Measurements from ENCODE around the gene PPFIA4.
"Not testable (repeated sequence)": the region's sequence is repeated elsewhere in the genome, so short reads cannot be mapped to it uniquely, and the experiment has no call there.

PPFIA4 gene

DNA sequence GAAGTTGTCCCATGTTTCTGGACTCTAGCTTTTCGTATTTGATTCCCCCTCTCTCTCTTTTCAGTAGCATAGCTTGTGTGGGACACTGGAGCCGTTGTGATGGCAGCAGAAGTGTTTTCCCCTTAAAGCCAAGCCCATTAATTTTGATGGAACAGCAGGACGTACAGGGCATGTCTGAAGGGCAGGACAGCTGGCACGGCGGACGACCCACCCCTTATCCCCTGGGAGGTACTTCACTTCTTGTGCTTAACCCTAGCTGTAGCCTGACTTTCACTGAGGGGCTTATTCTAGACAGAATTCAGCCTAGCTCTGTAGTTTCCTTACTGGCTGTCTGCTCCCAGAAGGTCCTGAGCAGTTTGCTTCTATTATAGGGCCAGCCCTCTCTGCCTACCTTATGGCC, 8.6 kb upstream of the PPFIA4 start:
- DNase-seq: no peak

DNA sequence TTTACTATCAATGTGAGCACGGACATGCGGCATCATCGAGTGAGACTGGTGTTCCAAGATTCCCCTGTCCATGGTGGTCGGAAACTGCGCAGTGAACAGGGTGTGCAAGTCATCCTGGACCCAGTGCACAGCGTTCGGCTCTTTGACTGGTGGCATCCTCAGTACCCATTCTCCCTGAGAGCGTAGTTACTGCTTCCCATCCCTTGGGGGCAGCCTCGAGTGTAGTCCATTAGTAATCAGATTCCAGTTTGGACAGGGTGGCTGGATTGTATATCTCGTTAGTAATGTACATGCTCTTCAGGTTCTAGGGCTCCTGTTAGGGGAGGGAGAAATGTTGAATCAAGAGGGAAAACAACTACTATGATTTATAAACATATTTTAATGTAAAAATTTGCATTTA, 3.4 kb upstream of the PPFIA4 start:
- not testable (repeated sequence) for DNase-seq

DNA sequence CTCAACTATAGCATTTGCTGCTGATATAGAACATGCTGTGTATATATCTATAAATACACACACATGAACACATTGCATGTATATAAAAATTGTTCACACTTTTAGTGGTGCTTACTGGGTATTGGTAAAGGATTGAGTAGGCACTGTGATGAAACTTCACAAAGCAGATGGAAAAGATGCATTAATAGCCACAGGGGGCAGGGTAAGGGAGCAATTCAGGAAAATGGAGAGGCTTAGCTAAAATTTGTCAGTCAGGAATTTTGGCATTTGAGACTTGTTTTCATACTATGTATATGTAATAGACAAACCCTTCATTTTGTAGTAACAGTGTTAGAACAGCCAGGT, 633 bp upstream of the PPFIA4 start:
- DNase-seq: no peak

DNA sequence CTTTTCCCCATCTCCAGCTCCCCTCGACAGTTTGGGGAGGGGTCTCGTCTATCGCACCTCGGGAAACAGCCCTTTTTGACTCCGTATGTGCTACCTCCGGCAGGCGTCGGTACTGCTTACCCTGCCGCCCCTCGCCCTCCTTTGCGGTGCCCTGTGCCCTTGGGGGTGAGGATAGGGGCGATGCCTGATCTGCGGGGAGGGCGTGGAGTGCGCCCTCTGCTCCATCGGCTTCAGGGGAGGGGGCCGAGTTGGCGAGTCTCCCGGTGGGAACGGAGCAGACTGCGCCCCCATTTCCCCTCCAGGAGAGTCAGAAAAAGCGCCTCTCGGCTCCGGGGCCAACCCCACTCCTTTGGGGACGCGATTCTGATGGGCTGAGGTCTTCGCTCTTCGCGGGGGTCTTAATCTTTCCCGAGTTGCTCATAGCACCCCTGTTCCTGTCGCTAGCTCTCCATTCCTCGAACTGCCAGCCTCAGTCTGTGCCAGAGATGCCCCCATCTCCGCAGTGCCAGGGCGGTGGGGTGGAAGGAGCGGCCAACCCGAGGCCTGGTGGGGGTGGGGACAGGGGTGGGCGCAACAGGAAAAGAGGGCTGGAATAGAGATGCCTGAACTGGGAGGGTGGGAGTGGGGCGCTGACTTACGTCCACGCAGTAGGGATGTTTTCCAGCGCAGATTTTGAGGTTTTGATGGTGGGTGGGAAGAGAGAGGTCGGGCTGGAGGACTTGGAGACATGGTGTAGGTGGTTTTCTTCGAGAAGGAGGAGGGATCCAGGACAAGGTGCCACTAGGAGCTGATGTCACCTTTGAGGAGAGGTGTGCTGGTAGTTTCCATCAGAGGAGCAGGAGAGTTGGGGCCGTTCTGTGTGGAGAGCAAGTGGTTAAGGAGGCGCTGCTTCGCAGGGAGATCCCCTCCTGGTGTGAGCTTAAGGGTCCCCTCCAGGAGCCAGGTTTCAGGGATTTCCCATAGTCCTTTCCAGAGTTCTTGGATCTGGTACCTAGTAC, 674 bp downstream of the PPFIA4 start:
- no peak for DNase-seq

DNA sequence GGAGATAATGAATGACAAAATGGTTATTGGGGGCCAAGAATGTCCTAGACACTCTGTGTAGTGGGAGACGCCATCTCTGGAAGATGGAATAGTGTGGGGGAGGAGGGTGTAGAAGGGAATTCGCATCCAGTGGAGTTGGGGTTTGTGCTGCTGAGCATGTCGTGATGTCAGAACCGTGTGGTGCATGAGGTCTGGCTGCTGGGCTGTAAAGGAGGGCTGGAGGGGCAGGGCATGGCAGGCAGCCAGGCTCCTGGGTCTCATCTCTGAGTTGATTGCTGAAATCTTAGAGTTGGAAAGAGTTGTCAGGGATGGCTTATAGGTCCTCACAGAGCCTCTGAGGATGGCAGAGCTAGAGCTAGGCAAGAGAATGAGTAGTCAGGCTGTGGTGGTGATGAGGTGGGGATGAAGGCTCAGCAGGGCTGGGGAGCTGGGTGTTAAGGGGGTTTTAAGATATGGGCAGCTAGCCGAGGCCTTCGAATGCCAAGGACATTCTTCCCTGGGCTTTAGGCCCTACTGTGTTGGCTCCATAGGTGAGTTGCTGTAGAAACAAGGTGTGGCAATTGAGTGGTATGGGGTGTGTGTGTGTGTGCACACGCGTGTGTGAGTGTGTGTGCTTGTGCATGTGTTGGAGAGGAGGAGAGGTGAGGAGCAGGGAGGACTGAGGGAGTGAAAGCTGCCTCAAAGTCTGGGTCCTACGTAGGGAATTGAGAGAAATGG, 1.9 kb downstream of the PPFIA4 start:
- DNase-seq: no peak

DNA sequence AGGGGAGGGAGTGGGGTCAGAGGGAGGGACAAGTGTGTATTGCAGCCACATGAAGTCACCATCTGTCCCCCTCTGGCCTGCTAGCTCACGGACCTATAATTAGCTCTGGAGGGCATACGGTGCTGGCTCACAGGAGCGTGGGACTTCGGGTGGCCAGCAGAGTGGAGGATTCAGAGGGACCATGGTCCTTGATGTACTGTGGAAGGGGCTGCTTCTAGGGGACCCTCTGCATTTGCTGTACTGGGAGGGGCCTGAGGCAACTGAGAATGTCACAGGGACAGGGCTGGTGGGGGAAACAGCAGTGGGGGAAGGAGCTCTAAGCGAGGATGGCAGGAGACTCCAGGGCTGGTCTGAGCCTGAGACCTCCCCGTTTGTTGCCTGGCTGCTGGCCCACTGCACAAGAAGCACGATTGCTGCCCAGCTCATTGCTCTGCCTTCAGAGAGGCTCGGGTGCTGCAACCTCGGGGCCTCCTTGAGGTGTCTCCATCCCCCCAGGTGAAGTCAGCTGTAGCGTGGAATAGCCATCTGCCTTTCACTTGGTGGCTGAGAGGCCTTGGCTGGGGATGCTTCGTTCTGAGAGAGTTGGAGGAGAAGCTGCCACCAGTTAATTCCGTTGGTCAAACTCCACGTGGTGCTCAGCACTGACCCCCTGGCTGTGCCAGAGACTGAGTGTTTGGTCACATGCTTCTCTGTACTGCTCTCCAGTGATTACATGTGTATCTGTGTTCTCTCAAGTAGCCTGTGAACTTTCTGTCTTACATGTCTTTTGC, 2.7 kb downstream of the PPFIA4 start:
- DNase-seq: no peak

DNA sequence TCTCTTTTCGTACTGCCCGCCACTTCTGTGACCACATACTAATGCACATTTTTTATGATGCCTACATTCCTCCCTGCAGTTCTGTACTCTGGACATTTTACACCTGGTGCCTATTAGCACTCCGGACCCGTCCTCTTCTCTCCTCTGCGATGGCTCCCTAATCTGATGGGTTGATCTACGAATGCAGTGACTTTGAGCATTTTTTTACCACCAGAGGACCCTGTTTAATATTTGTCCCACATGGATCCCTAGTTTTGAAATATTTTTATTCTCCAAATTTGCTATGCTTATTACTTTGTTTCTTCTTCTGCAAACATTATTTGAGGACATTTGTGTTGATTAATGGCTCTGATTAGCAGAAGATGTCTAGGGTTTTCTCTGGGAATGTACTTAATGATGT, 5.2 kb downstream of the PPFIA4 start:
- no peak for DNase-seq

DNA sequence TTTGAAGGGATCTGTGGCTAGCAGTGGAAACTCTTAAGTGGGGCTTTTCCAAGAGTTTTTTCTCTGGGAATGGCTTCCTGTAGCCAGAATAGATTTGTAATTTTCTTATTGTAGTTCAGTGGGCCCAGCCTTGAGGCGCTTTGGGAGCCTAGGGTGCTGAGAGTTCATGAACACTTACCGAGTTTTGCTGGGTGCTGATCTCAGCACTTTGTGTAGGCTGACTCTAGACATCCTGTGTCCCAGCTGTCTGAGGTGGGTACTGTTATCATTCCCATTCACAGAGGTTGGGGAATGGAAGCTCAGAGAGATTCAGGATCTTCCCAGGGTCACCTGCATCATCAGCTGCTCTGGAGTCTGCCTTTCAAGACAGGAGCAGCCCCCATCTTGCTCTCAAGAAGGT, 7.0 kb downstream of the PPFIA4 start:
- no peak for DNase-seq

DNA sequence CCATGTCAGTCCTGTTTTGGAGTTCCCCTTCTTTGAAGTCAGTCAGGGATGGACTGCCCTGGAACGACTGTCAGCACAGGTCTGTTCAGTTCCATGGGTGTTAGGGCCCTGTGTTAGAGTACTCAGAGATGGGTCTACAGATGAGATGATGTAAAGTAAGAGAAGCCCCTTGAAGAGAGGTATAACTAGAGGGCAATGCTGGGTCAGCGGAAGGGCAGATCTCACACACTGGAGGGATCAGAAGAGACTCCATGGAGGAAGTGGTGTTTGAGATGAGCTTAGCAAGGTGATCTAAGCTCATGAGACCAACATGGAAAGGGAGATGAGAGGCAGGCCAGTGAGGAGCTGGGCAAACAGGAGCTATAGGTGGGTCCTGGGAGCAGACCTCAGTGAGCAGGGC, 7.6 kb downstream of the PPFIA4 start:
- no peak for DNase-seq

DNA sequence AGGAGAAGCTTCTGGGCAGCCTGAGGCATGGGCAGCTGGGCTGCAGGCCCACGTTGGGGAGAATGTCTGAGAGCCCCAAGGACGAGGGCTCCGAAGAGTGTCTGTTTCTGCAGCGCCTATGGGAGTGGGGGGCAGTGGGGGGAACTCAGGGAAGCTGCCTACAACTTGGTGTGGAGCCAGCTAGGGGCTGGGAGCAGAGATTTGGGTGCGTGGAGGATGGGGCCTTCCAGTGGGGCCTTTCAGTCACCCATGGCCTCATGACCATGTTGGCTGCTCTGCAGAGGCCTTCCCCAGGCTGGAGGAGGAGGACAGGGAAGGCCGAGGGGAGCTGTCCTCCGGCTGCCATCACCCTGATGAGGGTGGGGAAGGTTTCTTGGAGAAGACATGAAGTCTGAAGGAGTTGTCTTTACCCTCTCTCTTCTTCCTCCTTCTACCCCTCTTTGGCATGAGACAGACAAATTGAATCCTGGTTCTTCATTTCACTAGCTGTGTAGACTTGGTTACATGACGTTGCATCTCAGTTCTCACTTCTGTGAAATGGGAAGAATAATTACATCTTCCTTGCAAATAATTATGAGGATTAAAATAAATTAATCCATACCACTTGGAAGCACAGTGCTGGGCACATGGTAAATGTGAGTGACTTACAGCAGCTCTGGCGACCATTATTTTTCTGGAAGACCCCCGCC, 8.3 kb downstream of the PPFIA4 start:
- no peak for DNase-seq

DNA sequence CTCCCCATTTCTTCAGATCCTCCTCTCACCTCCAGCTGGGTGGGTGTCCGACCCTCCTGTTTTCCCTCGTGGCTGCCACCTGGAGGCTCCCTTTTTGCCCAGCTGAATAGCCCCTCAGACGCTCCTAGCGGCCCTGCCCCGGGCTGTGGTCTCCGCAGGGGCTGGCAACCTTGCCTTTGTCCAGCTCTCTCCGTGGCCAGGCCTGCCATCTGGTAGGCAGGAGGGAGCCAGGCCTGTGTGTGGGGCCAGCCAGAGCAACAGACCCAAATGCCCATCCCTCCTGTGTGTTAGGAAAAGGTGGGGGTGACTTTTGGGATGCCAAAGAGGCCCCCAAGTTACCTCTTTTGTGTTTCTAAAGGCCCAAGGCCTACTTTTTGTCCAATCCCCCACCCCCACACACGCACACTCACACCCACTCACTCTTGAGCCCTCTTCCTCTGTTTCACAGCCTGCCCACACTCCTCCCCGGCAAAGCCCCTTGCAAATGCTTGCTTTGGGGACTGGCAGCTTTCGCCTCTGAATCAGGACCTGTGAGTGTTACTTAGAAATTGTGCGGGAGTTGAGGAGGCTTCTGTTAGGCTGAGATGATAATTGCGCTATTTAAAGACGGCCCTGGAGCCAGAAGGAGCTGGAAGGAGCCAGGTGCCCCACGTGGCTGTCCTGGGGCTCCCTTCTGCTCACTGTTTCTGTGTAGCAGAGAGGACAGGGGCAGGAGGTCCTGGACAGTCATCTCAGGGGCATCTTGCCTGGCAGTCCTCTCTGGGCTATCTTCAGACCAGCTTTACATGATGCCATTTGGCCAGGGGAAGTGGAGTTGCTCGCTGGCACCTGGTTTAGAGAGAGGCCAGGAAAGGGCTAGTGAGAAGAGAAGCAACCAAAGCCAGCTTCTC, 9.1 kb downstream of the PPFIA4 start:
- no peak for DNase-seq

DNA sequence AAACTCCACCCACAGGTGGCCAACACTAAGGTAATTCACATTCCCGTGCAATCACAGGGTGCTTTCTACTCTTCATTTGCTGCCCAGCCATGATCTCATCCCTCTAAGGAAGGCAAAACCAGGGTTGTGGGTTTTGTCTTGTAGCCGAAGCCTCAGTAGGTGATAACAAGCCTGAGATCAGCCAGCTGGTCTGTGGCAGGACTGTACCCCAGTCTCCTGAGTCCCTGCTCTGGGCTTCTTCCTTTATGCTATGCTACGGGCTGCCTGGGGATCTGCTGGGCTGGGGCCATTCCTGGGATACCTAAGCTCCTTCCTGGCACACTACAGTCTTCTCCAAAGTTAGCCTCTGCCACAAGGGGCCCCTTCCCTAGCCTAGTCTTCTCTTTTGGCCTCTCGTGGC, 9.8 kb downstream of the PPFIA4 start:
- DNase-seq: no peak

DNA sequence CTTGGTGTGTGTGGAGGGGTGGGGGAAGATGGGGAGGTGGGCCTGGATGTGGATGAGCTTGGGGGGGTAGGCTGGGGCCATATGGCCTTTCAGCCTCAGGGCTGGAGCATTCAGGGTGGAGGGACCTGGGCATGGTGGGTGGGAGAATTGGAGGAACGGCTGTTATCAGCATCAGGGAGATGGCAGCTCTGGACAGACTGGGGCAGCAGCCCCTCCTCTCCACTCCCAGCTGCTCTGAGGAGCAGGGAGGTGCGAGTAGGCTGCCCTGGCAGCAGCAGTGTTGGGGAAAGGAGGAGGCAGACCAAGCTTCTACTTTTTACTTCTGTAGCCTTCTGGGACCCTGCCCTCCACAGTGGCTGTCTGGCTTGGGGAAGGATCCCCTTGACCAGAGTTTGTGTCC, 10.2 kb downstream of the PPFIA4 start:
- no peak for DNase-seq

DNA sequence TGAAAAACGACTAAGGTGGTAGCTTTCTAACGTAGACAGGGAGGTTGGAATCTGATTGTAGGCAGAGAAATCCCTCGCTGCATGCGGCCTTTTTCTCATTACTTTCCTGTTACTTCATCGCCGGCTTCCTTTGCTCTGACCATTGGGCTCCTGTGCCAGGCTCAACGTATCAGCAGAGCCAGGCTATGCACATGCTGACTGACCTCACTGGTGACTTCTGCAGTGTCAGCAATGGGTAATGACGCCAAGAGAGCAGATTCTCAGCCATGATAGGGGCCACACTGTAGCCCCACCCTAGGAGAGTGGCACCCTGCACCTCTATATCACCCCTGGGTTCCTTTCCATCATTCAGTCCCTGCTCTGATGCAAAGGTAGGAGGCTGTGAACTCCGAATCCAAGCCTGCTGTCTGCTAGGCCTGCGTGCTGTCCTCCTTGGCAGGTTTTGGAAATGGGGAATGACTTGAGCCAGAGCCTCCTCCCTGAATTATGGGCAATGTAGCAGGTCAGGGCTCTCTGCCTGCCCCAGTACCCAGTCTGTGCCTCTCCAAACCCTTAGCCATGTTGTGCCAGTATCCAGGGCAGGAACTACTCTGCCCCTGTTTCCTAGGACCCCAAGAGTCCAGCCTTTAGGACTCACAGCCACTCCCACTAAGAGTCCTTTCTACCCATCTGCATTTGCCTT, 11.4 kb downstream of the PPFIA4 start:
- DNase-seq: no peak

DNA sequence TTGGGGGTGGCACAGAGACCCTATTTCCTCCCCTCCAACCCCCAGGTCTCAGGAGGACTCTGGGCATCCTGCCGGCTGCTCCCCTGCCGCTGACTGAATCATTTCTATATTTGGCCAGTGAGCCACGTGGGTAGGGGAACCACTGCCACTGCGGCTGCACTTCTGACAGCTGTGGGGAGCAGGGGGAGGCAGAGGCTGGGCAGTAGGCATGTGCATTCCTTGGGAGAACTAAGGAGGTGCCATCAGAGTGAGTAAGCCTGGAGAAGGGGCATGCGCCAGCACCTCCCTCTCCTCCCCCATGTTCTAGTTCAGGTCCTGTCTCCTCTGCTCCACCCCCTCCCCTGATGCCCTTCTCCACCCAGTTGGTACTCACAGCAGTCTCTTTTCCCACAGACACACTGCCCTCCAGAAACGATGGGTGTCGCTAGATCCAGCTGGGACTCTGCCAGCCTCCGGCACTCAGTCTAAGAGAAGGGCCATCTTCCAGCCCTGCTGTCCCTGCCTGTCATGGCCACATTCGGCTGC, 12.0 kb downstream of the PPFIA4 start:
- DNase-seq: peak; percentile 15

DNA sequence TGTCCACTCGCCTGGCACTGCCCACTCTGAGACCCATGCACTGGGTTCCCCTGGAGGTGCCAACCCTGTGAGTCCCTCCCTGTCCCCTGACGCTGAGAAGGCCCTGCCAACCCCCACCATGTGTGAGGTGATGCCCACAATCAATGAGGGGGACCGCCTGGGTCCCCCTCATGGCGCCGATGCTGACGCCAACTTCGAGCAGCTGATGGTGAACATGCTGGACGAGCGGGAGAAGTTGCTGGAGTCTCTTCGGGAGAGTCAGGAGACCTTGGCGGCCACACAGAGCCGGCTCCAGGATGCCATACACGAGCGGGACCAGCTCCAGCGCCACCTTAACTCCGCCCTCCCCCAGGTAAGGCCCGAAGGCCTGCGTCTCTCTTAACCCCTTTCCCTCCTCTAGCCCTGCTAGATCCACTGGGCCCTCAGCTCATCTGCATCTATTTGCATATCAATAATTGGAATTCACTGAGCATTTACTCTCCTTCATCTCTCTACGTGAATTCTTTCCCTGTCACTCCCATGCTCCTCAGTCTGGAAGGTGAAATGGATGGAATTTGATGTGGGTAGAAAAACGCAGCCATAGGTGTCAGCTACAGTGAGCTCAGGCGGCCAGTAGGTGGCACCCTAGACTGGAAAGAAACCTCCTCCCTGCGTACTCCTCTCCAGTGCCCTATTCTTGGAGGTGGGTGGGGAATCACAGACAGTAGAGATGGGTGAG, 12.8 kb downstream of the PPFIA4 start:
- peak; percentile 38 for DNase-seq

DNA sequence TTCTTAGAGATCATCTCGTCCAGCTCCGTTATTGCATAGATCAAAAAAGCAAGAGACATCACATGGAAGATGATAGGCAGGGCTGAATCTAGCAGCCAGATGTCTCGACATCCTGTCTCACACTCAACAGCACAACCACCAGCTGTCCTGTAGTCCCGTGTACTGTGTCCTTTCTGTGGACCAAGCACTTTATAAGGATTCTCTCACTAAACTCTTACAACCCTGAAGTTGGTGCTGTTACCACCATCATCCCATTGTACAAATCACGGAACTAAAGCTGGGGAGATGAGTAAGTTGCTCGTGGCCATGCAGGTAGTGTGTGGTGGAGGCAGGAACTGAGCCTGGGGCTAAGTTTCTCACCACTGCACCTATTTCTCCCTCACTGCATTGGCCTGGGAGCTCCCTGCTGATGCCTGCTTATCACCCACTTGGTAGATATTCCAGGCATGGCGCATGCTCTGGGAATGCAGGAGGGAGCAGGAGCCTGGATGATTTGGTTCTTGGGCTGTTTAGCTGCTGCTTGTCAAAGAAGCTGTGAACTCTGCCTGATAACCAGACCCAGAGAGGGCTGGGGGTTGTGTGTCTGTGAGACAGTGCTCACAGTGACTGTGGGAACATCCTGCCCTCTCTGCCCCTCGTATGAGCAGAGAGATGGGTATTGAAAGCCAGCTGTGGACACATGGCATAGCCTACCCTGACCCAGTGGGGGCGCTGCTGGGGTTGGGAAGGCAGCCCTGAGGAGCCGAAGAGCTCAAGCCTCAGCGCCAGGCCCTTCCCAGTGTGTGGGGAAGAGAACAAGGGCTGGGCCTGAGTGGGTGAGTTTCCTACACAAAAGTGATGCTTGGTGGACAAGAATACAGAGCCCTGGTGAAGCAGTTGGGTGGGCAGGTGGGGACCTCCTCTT, 13.6 kb downstream of the PPFIA4 start:
- DNase-seq: peak; percentile 26

DNA sequence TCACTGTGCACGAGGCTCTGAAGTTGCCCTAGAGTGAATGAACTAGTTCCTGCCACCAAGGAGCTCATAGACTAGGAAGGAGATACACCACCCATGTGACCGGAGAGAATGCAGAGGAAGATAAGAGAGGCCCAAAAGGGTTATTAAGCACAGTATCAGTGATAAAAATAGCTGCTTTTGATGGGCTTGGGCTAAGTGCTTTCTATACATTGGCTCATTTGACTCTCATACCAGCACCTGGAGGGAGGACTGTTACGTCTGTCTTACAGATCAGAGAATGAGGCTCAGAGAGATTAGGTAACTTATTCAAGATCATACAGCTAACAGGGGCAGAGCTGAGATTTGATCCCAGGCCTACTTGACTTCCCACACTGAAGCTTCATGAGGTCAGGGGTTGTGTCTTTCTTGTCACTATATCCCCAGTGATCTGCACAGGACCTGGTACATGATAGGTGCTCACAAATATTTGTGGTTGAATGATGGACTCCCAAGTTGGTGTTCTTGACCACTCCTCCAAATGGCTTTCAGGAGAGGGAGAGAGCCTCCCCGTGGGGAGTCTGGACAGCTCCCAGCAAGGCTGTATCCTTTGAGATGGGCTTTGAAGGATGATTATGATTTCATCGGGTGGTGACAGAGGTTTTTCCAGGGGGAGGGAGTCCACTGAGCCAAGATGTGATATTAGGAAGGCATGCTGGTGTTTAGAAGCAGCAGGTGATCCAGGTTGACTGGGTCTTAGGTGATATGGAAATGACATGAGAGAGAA, 14.4 kb downstream of the PPFIA4 start:
- DNase-seq: no peak
